D341Med (cell line): Measurements from ENCODE around the gene SOX1.

Source experiments
- DNase-seq: peaks from one replicate; pipeline ENCODE4 v3.0.0; 2012; ENCODE audit warnings: low spot score

Gene SOX1

GRCh38 chr13:112067116-112067741 is at the start of gene SOX1:
Gene SOX1 (plus strand): TSS chr13:112067149. CDS start chr13:112067659, 510 bp downstream.
- no peak for DNase-seq

GRCh38 chr13:112024577-112024976 is 42.4 kb upstream of the SOX1 start:
- no peak for DNase-seq

- DNase-seq = no peak
These were observed 39.7 kb upstream of the SOX1 start for GRCh38 chr13:112027250-112027649.

- no peak for DNase-seq
These were observed 38.5 kb upstream of the SOX1 start for GRCh38 chr13:112028481-112028880.

- no peak for DNase-seq
These were observed 37.8 kb upstream of the SOX1 start for GRCh38 chr13:112029143-112029542.

- no peak for DNase-seq
These were observed 34.6 kb upstream of the SOX1 start for GRCh38 chr13:112032186-112032993.

GRCh38 chr13:112034231-112034630 is 32.7 kb upstream of the SOX1 start:
- no peak for DNase-seq

- no peak for DNase-seq
These were observed 32.1 kb upstream of the SOX1 start for GRCh38 chr13:112034846-112035245.

GRCh38 chr13:112042496-112042895 is 24.5 kb upstream of the SOX1 start:
- DNase-seq = no peak

GRCh38 chr13:112052213-112052612 is 14.7 kb upstream of the SOX1 start:
- DNase-seq = no peak

- DNase-seq = no peak
These were observed 13.7 kb upstream of the SOX1 start for GRCh38 chr13:112053167-112053743.

- DNase-seq = no peak
These were observed 13.0 kb upstream of the SOX1 start for GRCh38 chr13:112053744-112054615.

GRCh38 chr13:112054616-112055015 is 12.3 kb upstream of the SOX1 start:
- DNase-seq = no peak

- DNase-seq = no peak
These were observed 11.7 kb upstream of the SOX1 start for GRCh38 chr13:112055036-112055914.

- no peak for DNase-seq
These were observed 11.1 kb upstream of the SOX1 start for GRCh38 chr13:112055915-112056269.

- no peak for DNase-seq
These were observed 10.6 kb upstream of the SOX1 start for GRCh38 chr13:112056284-112056727.

- no peak for DNase-seq
These were observed 10.1 kb upstream of the SOX1 start for GRCh38 chr13:112056739-112057438.

- no peak for DNase-seq
These were observed 9.6 kb upstream of the SOX1 start for GRCh38 chr13:112057439-112057735.

- DNase-seq = no peak
These were observed 9.0 kb upstream of the SOX1 start for GRCh38 chr13:112057736-112058518.

- DNase-seq = no peak
These were observed 8.5 kb upstream of the SOX1 start for GRCh38 chr13:112058519-112058873.
